CD4-positive, alpha-beta T cell treated with Interleukin-6 at 100 ng/mL for 8 hours (primary cell): ENCODE data around the gene CARNS1.

Source experiments
- DNase-seq: peaks from one replicate; pipeline ENCODE4 v3.0.0-alpha.2; 2020; ENCODE audit warnings: mixed read lengths, low spot score

Gene CARNS1

GRCh38 chr11:67441098-67441563, 25.7 kb downstream of the CARNS1 start:
- DNase-seq, result no peak

- DNase-seq, result no peak
Observed at GRCh38 chr11:67441731-67442351, 26.4 kb downstream of the CARNS1 start.

DNA sequence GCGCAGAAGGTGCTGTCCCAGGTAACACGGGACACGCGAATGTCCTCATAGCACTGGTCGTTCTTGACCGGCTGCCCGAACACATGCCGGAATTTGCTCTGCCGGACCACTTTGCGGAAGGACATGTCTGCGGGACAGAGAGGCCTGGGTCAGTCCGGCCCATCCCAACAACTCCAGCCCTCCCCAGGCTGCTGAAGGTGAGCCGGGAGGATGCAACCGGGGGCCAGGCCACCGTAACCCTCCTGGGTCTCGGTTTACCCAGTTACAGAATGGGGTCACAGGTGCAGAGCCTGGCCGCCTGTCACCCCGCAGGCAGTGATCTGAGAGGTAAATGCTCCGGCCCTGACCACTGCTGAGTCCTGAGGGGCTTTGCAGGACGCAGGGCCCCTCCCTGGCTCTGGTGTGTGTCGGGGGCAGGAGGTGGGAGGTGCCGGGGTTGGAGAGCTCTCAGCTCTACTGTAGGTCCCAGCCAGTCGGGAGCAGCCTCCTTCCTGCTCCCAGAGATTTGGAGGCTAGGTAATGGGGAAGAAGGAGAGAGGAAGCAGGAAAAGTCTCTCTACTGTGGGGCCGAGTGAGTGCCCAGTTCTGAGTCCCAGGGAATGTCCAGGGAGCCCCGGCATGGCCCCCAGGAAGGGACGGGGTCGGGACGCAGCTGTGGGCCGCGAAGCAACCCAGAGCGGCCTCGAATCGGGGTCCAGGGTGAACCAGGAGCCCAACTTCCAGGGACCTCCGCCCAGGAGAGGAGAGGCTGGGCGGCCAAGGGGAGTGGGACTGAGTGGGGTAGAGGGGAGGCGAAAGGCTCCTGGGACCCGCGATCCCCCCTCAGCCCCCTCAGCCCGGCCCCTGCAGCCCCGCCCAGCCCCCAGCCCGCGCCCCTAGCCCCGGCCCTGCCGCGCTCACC, 27.3 kb downstream of the CARNS1 start:
- DNase-seq, result no peak

- DNase-seq, result no peak
Observed at GRCh38 chr11:67445515-67445914, 30.0 kb downstream of the CARNS1 start.

GRCh38 chr11:67448220-67448609, 32.7 kb downstream of the CARNS1 start:
- no peak for DNase-seq

DNA sequence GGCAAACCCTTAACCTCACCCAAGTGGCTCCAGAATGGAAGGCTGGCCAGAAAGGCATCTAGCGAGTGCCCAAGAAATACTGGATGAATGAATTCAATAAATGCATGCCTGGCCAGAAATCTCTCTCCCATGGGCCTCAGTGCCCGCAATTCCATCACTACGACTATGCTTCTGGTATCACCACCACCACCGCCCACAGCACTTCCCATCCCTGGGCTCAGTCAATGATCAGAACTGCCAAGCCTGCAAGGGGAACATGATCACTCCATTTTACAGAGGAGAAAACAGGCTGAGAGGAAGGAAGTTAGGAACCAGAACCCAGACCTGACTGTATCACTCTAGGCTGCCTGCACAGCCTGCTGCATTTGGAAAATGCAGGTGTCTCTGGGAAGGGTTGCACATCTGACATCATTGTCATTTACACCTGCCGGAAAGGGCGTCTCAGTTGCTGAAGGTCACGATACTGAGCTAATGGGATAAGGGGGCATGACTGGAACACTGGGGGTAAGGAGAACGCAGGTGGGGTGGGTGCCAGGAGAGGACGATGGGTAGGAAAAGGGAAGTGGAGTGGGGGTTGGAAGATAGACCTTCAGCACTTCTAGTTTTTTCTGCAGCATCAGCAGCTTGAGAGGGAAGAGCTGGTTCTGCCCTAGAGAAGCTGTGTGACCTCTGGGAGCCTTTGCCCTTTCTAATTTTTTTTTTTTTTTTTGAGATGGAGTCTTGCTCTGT, 33.8 kb downstream of the CARNS1 start:
- no peak for DNase-seq

- DNase-seq, result no peak
Observed at GRCh38 chr11:67450796-67451657, 35.5 kb downstream of the CARNS1 start.

DNA sequence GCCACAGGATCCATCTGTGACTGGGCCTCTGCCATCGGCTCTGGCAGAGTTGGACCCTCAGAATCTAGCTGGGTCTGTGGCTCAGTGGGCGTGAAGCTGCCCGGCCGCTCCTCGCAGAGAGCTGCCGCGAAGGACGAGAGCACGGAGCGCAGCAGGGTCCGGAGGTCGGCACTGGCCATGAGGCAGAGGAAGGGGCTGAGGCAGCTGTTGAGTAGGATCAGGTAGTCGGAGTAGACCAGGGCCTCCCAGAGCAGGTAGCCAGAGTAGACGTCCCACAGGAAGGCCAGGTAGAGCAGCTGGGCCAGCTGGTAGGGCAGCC, 36.1 kb downstream of the CARNS1 start:
- no peak for DNase-seq

DNA sequence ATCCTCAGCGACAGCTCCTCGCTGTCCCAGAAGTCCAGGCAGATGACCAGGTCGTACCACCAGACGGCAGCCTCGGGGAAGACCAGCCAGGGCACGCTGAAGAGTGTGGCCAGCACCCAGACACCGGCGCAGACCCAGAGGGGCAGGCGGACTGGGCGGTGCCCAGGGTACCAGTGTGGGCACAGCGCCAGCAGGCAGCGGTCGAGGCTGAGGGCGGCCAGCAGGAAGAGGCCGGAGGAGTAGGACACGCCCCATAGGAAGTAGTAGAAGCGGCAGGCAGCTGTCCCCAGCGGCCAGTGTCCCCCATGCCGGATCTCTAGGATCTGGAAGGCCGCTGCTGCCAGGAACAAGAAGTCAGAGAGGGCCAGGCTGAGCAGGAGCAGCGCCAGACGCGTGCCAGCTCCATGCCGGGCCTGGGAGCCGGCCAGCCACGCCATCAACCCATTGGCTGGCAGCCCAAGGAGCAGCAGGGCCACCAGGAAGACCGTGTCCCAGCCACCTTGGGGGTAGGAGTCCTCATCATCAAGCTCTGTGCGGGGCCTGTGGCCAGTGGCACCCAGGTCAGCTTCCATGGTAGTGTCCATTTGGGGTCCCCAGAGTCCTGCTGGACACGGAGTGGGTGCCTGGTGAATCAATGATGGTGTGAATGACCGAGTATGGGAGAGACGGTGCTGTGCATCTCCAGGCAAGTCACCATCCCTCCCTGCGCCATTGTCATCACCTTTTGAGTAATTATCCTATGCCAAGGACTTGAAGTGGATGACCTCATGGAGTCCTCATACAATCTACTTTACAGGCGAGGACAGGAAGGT, 36.9 kb downstream of the CARNS1 start, which contains the start of gene GPR152:
Gene GPR152 (minus strand): TSS at position 589 of the 812 bp plus-strand sequence. CDS start 5 bp downstream, at position 584.
- DNase-seq, result no peak

GRCh38 chr11:67453816-67454732, 38.6 kb downstream of the CARNS1 start:
- no peak for DNase-seq

- no peak for DNase-seq
Observed at GRCh38 chr11:67455054-67455453, 39.6 kb downstream of the CARNS1 start, which contains the start of gene CABP4. Gene CABP4 (plus strand): TSS chr11:67455354. CDS start chr11:67455424, 70 bp downstream.

- DNase-seq, result no peak
Observed at GRCh38 chr11:67456068-67456705, 40.7 kb downstream of the CARNS1 start.

DNA sequence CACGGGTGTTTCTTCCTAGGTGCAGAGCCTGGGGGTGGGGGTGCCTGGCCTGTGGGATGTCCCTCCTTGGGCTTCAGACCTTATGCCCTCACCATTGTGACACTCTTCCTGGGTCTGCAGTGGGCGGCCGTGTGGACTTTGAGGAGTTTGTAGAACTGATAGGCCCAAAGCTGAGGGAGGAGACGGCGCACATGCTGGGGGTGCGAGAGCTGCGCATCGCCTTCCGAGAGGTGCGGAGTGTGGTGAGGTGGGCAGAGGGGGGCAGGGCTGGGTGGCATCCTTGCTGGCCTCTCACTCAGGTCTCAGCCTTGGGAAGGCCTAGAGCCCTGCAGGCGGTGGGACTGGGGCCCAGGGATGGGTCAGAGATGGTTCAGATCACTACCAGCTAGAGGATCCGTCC, 42.0 kb downstream of the CARNS1 start:
- no peak for DNase-seq

GRCh38 chr11:67458266-67458665, 42.8 kb downstream of the CARNS1 start:
- no peak for DNase-seq

- DNase-seq, result no peak
Observed at GRCh38 chr11:67463186-67463585, 47.7 kb downstream of the CARNS1 start.

DNA sequence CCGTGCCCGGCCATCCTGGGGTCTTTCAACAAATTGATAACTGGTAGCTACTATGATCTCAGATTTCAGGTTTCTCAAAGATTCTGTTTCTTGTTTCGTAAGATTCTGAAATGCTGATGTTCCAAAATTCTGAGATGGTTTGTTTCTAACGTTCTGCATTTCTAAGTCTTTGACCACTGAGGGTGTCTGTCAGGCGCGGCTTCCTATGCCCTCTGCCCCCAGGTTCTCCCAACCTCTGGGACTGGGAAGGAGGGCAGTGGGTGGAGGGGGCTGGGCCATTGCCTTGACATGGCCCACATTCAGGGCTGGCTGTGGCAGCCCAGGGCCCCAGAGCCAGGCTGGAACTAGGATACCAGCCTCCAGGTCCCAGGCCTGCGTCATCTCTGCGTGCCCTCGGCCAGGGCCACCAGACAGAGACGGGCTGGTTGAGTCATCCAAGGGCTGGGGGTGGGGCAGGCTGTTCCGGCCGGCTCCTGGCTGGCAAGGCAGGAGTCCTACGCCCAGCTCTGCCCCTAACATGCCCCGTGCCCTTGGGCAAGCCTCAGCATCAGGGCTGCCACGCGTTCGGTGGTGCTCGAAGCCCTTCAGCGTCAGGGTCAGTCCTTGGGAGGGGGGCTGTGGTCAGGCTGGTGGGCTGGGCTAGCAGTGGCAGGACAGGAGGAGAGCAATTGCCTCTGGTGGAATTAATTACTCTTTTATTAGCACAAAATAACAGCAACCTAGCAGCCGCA, 48.4 kb downstream of the CARNS1 start:
- DNase-seq, result no peak

DNA sequence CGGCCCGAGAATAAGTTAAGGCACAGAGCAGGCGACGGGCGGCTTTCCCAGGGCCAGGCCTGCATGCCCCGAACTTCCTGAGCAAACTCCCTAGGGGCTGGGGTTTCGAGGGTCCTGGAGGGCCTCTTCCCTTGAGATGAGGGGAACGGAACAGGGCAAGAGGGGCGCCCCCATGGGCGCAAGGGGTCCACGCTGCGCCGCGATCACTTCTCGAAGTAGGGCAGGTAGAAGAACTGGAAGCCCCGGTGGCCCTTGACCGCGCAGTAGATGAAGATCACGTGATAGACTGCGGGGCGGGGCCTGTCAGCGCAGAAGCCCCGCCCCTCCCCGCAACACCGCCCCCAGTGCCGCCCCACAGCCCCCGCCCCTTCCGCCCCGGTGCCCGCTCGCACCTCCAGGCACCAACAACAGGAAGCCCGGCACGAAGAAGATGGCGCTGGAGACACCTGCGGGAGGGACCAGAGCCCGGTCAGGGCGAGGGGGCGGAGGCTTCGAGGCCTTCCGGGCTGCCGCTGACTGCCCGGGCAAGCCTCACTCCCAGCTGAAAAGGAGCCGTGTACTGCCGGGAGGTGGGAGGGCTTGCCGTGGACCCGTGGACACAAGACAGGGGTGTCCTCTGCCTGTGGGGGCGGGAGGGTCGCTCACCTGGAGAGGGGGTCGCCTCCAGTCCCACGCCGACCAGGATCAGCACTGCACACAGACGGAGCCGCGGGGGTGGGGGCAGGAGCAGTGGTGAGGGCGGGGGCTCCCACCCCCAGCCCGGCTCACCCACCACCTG, 49.1 kb downstream of the CARNS1 start:
- peak; percentile 96 for DNase-seq

DNA sequence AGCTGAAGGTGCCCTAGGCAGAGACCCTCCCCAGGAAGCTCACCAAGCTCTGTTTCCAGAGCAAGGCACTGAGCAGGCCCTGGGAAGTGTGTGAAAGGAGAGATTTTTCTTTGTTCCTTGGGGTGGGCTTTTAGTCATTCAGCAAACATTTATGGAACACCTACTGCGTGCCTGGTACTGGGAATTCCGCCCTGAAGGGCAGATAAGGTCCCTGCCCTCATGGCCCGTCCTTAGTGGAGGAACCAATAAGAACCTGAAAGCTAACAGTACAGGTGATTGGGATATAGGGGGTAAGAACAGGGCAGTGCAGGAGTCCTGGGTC, 49.7 kb downstream of the CARNS1 start:
- no peak for DNase-seq
